Measurements from ENCODE around the gene C3orf18.

DNA sequence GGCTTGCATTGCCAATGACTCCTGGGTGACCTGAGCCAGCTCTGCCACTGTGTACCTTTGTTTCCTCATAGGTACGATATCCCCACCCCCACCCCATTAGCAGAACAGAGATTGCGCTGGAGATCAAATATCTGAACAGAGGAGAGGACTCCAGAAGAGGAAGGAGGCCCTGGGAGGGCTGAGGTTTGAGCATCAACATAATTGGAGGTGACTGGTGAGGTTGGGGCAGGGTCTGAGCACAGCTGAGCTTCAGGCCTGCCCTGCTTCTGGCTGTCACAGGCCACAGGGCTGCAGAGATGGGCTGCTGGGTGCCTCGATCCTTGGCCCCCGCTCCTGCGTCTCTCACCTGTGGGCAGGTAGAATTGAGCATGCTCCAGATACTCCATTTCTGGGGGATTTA is 42.8 kb downstream of the C3orf18 start:
- no peak for TF ChIP-seq CTCF (IDR thresholded peaks at IDR 0.05; ENCODE audit: low read depth, low read length)
- TF ChIP-seq EZH2phosphoT487 (IDR thresholded peaks at IDR 0.05; ENCODE audit: low read depth): no peak
